ENCODE results near the gene PRAMEF1.
"Not testable (repeated sequence)": the region's sequence is repeated elsewhere in the genome, so short reads cannot be mapped to it uniquely, and the experiment has no call there.

PRAMEF1 gene, protein sequence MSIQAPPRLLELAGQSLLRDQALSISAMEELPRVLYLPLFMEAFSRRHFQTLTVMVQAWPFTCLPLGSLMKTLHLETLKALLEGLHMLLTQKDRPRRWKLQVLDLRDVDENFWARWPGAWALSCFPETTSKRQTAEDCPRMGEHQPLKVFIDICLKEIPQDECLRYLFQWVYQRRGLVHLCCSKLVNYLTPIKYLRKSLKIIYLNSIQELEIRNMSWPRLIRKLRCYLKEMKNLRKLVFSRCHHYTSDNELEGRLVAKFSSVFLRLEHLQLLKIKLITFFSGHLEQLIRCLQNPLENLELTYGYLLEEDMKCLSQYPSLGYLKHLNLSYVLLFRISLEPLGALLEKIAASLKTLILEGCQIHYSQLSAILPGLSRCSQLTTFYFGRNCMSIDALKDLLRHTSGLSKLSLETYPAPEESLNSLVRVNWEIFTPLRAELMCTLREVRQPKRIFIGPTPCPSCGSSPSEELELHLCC

DNA sequence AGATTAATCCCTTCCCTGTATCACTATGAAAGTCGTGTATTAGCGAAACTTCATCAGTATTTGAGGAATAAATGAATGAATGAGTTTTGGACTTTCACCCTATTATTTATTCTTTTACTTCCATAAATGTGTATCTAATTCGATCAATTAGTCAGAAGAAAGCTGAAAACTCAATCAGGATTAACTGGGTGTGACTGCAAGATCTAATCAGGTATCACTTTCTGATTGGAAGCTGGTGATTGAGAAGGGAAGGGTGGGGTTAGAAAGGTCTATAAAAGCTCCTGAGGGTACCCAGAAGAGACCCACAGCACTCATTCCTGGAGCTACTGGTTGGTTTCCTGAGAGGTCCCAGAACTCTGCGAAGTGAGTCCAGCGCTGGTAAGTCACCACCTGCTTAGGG, at the start of gene PRAMEF1:
Gene PRAMEF1 (plus strand): TSS at position 301 of the 400 bp plus-strand sequence. CDS start 1,831 bp downstream, outside the sequence.
- not testable (repeated sequence) for H3K4me1 Mint-ChIP-seq (ENCODE audit: low read depth); H3K27me3 Mint-ChIP-seq (ENCODE audit: low read depth); H3K27ac Mint-ChIP-seq; H3K36me3 Mint-ChIP-seq (ENCODE audit: low read depth); H3K9me3 Mint-ChIP-seq; H3K4me3 Mint-ChIP-seq

DNA sequence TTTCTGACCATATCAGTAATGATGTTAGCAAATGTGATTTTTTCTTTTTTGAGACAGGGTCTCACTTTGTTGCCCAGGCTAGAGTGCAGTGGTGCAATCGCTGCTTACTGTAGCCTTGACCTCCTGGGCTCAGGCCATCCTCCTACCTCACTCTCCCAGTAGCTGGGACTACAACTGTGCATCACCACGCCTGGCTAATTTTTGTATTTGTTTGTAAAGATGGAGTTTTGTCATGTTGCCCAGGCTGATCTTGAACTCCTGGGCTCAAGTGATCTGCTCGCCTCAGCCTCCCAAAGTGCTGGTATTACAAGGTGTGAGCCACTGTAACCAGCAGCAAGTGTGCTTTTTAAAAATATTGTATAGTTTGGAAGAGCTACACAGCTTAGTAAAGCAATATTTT, 49.3 kb upstream of the PRAMEF1 start:
- Mint-ChIP-seq H3K4me3 (no peak overlapping the region), H3K27me3 (ENCODE audit: low read depth) (peaks cover 19% of the 10 kb centered on the region), H3K36me3 (ENCODE audit: low read depth) (no peaks in the 10 kb centered on the region), H3K9me3 (peaks cover under 1% of the 10 kb centered on the region), H3K27ac (no peak overlapping the region), H3K4me1 (ENCODE audit: low read depth) (peaks cover 6% of the 10 kb centered on the region)

DNA sequence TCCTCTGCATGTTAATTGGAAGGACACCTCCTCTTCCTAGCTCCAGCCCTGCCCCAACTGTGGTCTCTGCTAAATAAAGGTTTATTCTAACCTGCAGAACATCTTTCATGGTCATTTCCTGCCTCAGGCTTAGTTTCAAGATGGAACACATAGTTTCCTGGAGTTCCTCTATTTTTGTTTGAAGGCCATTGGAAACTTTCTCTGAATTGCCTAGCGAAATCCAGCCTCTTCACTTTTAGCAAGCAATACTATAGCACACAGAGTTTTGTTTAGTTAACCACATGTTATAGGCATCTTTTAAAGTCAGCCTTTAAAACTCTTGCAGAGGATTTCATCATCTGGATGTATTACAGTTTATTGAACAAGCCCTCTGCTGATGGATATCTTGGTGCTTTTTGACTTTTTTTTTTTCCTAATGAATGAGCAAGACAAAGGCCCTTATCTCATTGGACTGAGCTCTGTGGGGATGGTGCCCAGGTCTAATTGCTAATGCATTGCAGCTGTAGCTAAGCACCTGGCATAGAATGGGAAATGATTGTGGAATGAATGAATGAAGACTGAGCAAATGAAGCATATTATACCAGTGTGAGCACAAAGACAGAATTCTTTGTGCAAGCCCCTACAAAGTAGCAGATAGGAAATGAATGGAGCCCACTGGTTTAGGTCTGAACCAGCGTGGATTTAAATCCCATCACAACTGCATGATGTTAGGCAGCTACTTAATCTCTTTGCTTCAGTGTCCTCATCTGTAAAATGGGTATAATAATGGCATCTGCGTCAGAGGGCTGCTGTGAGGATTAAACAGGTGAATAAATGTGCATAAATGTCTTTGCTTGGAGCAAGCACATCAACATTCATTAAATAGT, 45.8 kb upstream of the PRAMEF1 start:
- peaks cover 2% of the 10 kb centered on the region for H3K36me3 Mint-ChIP-seq (ENCODE audit: low read depth)
- peaks cover 27% of the 10 kb centered on the region for H3K27me3 Mint-ChIP-seq (ENCODE audit: low read depth)
- no peak overlapping the region for H3K27ac Mint-ChIP-seq
- peaks cover 6% of the 10 kb centered on the region for H3K4me1 Mint-ChIP-seq (ENCODE audit: low read depth)
- H3K9me3 Mint-ChIP-seq: peaks cover 27% of the 10 kb centered on the region
- no peak overlapping the region for H3K4me3 Mint-ChIP-seq

DNA sequence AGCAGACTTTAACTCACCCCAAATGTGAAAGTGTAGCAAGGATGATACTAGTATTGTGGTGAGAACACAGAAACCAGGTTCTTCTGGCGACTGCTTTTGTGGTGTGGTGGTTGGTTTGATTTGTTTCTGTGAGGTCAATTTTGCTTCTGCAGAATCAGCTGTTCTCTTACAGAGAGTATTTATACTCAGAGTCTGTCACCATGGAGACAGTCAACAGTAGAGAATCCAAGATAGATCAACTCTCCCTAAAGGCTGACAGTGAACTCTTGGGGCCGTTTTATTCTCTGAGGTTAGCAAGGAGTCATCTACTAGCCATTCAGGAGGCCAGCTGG, 45.2 kb upstream of the PRAMEF1 start, which contains the start of gene CFAP107:
Gene CFAP107 (plus strand): TSS at position 209 of the 332 bp plus-strand sequence. CDS start 231 bp downstream, outside the sequence.
- Mint-ChIP-seq H3K4me3 (no peak within 1 kb of the TSS), H3K36me3 (ENCODE audit: low read depth) (peaks cover 2% of the 10 kb centered on the region), H3K27me3 (ENCODE audit: low read depth) (peaks cover 32% of the 10 kb centered on the region), H3K4me1 (ENCODE audit: low read depth) (peaks cover 6% of the 10 kb centered on the region), H3K27ac (no peak within 1 kb of the TSS), H3K9me3 (peaks cover 29% of the 10 kb centered on the region)

DNA sequence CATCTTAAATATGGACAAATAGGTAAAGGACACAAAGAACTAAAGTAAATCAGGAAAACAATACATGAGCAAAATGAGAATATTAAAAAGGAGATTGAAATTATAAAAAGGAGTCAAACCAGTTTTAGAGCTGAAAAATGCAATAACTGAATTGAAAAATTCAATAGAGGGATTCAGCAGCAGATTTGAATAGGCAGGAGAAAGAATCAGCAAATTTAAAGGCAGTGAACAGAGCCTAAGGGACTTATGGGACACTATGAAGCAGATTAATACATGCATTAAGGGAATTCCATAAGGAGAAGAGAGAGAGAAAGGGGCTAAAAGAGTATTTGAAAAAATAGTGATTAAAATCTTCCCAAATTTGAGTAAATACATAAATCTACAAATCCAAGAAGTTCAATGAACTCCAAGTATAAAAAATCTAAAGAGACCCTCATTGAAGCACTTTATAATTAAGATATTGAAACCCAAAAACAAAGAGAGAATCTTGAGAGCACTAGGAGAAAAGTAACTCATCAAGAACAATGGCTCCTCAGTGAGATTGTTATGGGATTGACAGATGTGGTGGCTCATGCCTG, 42.3 kb upstream of the PRAMEF1 start:
- peaks cover 6% of the 10 kb centered on the region for H3K4me1 Mint-ChIP-seq (ENCODE audit: low read depth)
- H3K36me3 Mint-ChIP-seq (ENCODE audit: low read depth): peaks cover 2% of the 10 kb centered on the region
- peaks cover 43% of the 10 kb centered on the region for H3K27me3 Mint-ChIP-seq (ENCODE audit: low read depth)
- H3K9me3 Mint-ChIP-seq: peaks cover 29% of the 10 kb centered on the region
- no peak overlapping the region for H3K4me3 Mint-ChIP-seq
- no peak overlapping the region for H3K27ac Mint-ChIP-seq

DNA sequence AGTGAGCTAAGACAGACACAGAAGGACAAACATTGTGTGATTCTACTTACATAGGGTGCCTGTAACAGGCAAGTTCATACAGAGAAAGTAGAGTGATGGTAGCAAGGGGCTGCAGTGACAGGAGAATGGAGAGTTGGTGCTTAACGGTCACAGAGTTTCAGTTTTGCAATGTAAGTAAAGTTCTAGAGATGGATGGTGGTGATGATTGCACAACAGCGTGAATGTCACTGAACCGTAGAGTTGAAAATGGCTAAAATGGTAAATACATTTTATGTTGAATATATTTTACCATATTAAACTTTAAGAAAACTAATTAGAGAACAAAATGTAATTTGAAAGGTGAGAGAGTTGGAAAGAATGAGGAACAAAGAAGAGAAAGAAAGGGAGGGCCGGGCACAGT, 36.5 kb upstream of the PRAMEF1 start:
- no peak overlapping the region for H3K4me3 Mint-ChIP-seq
- H3K4me1 Mint-ChIP-seq (ENCODE audit: low read depth): no peaks in the 10 kb centered on the region
- peaks cover 8% of the 10 kb centered on the region for H3K9me3 Mint-ChIP-seq
- H3K27ac Mint-ChIP-seq: no peak overlapping the region
- H3K27me3 Mint-ChIP-seq (ENCODE audit: low read depth): peaks cover 26% of the 10 kb centered on the region
- no peaks in the 10 kb centered on the region for H3K36me3 Mint-ChIP-seq (ENCODE audit: low read depth)

DNA sequence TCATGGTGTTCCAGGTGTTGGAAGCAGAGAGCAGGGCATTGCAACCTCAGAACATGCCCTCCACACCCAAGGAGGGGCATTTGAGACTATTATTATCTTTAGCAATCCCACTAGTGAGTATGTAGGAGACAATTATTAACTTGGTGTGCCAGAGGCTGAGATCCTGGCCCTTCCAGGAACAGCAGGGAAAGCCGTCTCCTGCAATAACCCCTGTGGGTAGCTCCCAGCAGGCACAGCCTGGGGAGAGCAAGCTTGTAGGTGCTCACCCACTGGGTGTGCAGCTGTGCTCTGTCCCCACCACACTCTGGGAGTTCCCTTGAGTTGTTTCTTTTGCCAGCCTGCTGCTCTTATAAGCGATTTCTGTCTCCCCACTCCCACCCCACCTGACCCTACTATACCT, 34.9 kb upstream of the PRAMEF1 start:
- H3K4me3 Mint-ChIP-seq: no peak overlapping the region
- no peak overlapping the region for H3K27ac Mint-ChIP-seq

DNA sequence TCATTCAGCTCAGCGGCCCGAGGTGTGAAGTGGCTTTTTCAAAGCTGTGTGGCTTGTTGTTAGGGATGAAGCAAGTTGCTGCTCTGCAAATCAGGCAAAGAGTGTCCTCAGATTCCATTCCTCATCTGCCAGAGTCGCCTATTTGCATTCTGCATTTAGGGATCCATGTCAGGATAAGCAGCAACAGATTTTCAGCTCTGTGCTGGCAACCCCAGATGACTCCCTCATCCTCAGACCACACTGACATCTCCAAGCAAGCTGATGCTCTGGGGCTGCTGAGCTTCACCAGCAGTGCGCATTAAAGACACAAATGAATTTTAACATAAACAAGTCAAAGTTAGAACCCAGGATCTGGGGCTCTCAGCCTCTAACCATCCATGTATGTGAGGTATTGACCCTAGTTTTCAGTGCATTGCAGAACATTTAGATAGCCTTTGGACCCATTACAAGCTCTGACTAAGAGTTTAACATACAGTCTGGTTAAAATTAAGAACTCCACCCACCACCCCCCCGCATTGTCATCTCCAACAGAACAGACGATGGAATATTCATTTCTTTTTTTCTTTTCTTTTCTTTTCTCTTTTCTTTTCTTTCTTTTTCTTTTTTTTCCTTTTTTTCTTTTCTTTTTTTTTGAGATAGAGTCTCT, 34.3 kb upstream of the PRAMEF1 start:
- Mint-ChIP-seq H3K4me3 (no peak overlapping the region), H3K4me1 (ENCODE audit: low read depth) (no peaks in the 10 kb centered on the region), H3K27ac (no peak overlapping the region), H3K27me3 (ENCODE audit: low read depth) (peaks cover 16% of the 10 kb centered on the region), H3K36me3 (ENCODE audit: low read depth) (no peaks in the 10 kb centered on the region), H3K9me3 (no peaks in the 10 kb centered on the region)

More for the DNA sequence above, 34.9 kb upstream of the PRAMEF1 start:
- H3K27me3 Mint-ChIP-seq (ENCODE audit: low read depth): peaks cover 16% of the 10 kb centered on the region
- no peaks in the 10 kb centered on the region for H3K36me3 Mint-ChIP-seq (ENCODE audit: low read depth)
- H3K9me3 Mint-ChIP-seq: no peaks in the 10 kb centered on the region
- no peaks in the 10 kb centered on the region for H3K4me1 Mint-ChIP-seq (ENCODE audit: low read depth)

DNA sequence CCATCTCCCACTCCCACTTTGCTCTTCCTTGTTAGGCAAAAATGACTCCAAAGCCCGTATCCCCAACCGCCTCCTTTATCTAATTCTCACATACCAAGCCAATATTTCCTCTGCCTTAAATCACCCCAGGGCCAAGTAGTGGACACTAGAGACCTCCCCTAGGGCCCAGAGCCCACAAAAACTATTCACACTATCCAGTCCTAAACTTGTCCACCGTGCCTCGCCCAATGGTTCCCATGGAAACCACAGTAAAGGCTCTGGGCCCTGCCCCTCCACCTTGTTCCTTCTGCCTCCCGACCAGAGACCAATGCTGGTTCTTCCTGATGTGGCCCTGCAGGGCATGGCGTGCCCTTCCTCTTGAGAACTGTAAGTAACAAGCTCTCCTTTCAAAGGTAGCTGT, 33.4 kb upstream of the PRAMEF1 start:
- Mint-ChIP-seq H3K4me3 (no peak overlapping the region), H3K9me3 (no peaks in the 10 kb centered on the region), H3K36me3 (ENCODE audit: low read depth) (no peaks in the 10 kb centered on the region), H3K4me1 (ENCODE audit: low read depth) (no peaks in the 10 kb centered on the region), H3K27me3 (ENCODE audit: low read depth) (peaks cover 16% of the 10 kb centered on the region), H3K27ac (no peak overlapping the region)

DNA sequence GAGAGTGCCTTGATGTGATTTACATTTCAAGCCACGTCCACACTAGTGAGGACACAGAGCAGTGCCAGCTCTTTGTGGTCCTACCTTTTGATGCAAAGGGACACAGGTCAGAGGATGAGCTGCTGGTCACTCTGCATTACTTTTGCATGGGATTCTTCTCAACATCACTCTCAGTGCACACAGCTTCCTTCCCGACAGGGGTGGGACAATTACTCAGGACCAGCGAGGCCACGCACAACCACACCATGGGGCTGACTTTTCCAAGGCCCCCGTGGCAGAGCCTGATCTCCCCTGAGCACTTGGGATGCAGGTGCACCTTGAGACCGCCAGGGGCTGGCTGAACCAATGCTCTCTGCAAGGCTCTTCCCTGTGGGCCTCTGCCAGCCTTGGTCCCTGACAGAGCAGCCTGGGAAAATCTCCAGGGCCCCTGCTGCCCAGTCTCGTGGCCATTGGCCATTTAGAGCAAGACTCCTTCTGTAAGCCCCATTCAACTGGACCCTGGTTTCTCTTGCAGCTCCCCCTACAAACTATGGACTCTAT, 30.9 kb upstream of the PRAMEF1 start:
- Mint-ChIP-seq H3K36me3 (ENCODE audit: low read depth) (no peaks in the 10 kb centered on the region), H3K27ac (no peak overlapping the region)

DNA sequence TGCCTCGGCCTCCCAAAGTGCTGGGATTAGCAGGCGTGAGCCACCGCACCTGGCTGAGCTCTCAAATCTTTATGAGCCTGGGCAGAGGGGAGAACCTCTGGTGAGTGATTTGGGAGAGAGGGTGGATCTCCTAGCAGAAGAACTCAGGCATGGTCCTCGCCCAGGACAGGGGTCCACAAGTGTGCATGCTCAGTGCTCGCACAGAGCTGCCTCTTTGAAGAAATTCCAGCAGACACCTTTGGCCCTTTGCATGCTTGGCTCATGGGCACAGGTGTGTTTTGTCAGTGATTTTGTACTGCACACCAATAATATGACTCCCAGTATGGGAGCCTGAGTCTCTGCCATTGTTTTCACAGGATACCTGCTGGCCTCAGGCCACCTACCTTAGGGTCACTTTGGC, 29.4 kb upstream of the PRAMEF1 start:
- H3K36me3 Mint-ChIP-seq (ENCODE audit: low read depth): no peaks in the 10 kb centered on the region
- H3K27ac Mint-ChIP-seq: no peak overlapping the region
- H3K27me3 Mint-ChIP-seq (ENCODE audit: low read depth): peaks cover 18% of the 10 kb centered on the region
- no peaks in the 10 kb centered on the region for H3K9me3 Mint-ChIP-seq
- H3K4me1 Mint-ChIP-seq (ENCODE audit: low read depth): no peaks in the 10 kb centered on the region
- no peak overlapping the region for H3K4me3 Mint-ChIP-seq

More for the DNA sequence above, 30.9 kb upstream of the PRAMEF1 start:
- Mint-ChIP-seq H3K4me1 (ENCODE audit: low read depth) (no peaks in the 10 kb centered on the region), H3K4me3 (no peak overlapping the region), H3K9me3 (no peaks in the 10 kb centered on the region), H3K27me3 (ENCODE audit: low read depth) (peaks cover 10% of the 10 kb centered on the region)

DNA sequence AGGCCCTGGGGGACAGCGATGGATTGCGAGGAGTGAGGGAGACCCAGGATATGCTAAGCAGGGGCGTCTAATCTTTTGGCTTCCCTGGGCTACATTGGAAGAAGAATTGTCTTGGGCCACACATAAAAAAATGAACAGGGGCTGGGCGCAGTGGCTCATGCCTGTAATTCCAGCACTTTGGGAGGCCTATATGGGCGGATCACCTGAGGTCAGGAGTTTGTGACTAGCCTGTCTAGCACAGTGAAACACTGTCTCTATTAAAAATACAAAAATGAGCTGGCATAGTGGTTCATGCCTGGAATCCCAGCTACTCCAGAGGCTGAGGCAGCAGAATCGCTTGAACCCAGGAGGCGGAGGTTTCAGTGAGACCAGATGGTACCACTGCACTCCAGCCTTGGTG, 28.4 kb upstream of the PRAMEF1 start:
- H3K4me1 Mint-ChIP-seq (ENCODE audit: low read depth): no peaks in the 10 kb centered on the region
- H3K36me3 Mint-ChIP-seq (ENCODE audit: low read depth): no peaks in the 10 kb centered on the region
- no peak overlapping the region for H3K27ac Mint-ChIP-seq
- no peak overlapping the region for H3K4me3 Mint-ChIP-seq
- no peaks in the 10 kb centered on the region for H3K9me3 Mint-ChIP-seq
- H3K27me3 Mint-ChIP-seq (ENCODE audit: low read depth): peaks cover 21% of the 10 kb centered on the region

DNA sequence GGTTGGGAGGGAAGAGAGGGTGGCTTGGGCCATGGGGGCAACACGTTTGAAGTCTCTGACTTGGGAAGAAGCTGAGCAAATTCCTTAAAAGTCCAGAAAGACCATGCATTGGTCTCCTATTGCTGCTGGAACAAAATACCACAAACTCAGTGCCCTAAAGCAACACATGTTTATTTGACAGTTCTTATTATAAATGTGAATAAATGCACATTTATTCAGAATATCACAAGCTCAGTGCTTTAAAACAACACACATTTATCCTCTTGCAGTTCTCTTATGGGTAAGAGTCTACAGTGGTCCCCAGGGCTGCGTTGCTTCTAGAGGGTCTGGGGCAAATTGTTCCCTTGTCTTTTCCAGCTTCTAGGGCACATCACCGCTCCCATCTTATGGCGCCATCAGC, 27.7 kb upstream of the PRAMEF1 start:
- no peaks in the 10 kb centered on the region for H3K4me1 Mint-ChIP-seq (ENCODE audit: low read depth)
- H3K27ac Mint-ChIP-seq: no peak overlapping the region
- no peaks in the 10 kb centered on the region for H3K9me3 Mint-ChIP-seq
- H3K4me3 Mint-ChIP-seq: no peak overlapping the region
- peaks cover 17% of the 10 kb centered on the region for H3K27me3 Mint-ChIP-seq (ENCODE audit: low read depth)
- no peaks in the 10 kb centered on the region for H3K36me3 Mint-ChIP-seq (ENCODE audit: low read depth)

DNA sequence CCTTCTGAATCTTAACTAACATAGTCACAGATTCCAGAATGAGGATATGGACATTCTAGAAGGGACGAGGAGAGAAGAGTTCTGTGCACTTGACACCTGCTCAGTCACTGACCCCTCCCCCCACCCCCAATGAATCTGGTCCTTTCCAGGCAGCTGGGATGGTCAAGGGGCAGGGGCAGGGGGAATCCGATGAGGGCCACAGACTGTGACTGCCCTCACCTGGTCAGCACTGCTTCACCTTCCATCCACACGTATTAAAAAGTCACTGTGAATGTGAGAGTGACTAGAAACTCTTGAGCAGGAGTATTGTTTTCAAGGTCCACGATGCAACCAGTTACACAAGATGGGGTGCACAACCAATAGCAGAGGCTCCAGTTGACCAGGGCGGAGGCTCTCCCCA, 27.2 kb upstream of the PRAMEF1 start:
- Mint-ChIP-seq H3K36me3 (ENCODE audit: low read depth) (no peaks in the 10 kb centered on the region), H3K9me3 (no peaks in the 10 kb centered on the region), H3K27me3 (ENCODE audit: low read depth) (peaks cover 17% of the 10 kb centered on the region), H3K27ac (no peak overlapping the region), H3K4me1 (ENCODE audit: low read depth) (no peaks in the 10 kb centered on the region), H3K4me3 (no peak overlapping the region)

Data from T-helper 1 cell treated with Interleukin-12 subunit alpha and Interleukin-12 subunit beta and Interleukin-4 antibody, amounts not matched to agents 30 μg/mL and 1 μg/mL, for 36 hours (primary cell).